KOPT-K1 (cell line): ENCODE results near the gene SNUPN.
"Not testable (repeated sequence)": the region's sequence is repeated elsewhere in the genome, so short reads cannot be mapped to it uniquely, and the experiment has no call there.

Source experiments
- H3K27ac ChIP-seq: fragments of 200-600 bp; sonication (generic); 2 replicates; pipeline ENCODE4 v1.5.1; 2016; ENCODE audit warnings: antibody characterized with exemption, mild to moderate bottlenecking, low read depth, low read length; ENCODE audit not compliant: poor library complexity, severe bottlenecking
- H3K36me3 ChIP-seq: fragments of 200-600 bp; sonication (generic); 2 replicates; pipeline ENCODE4 v1.5.1; 2017; ENCODE audit warnings: antibody characterized with exemption, mild to moderate bottlenecking, low read length, moderate library complexity; ENCODE audit not compliant: insufficient read depth
- H3K9me3 ChIP-seq: fragments of 200-600 bp; sonication (generic); 2 replicates; pipeline ENCODE4 v1.5.1; 2017; ENCODE audit warnings: antibody characterized with exemption, low read length, mild to moderate bottlenecking; ENCODE audit not compliant: insufficient read depth, poor library complexity, severe bottlenecking

SNUPN gene

DNA sequence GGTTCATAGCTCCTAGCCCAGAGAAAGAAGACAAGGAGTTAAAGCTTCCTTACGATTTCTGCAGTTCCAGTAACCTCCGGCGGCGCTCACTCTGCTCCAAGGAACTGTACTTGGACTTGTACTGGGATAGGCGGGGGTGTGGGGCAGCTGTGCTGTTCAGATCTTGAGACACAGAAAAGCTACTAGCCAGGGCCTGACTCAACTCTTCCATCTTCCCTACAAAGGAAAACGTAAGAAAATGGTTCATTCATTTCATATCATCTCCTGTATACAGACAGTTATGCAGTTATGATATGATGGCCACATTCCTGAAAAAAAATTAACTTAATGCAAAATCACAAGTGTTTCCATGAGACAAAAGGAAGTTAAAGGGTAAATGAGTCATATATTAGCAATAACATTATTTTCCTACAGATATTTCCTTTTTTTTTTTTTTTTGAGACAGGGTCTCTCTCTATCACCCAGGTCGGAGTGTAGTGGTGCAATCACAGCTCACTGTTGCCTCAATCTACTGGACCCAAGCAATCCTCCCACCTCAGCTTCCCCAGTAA lies 4.6 kb downstream of the SNUPN start:
- H3K9me3 ChIP-seq: no peaks in the 10 kb centered on the region
- H3K36me3 ChIP-seq: peaks cover 48% of the 10 kb centered on the region
- peak overlapping the region; percentile 20 for H3K27ac ChIP-seq

DNA sequence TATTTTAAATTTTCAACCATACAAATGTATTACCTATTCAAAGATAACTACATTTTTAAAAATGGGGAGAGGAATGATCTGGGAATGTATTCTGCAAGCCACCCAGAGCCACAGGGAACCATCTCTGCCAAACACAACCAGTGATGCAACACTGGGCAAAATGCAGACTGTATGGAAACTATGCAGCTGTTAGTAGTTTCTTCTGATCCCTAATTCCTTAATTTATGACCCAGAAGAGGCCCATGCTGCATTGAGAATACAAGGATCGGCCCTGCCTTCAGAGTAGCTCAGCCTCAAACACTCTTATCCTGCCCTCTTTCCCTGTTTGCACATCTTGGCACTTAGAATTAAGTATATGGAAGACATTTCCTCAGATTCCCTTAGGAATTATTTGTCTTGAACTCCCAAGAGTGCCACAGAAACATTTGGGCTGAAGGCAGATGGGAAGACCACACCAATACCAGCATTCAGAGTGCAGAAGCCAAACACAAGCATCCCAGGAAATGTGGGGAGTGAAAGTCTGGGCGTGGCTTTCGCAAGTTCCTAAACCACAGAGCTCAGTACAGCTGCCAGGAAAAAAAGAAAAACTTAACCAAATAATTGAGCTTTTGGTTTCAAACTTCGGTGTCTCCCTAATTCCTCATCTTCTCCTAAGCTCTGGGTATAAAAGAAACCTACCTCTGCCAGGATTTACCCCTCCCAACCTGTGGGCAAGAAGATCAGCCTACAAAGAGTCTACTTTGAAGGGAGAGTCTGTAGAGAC lies 5.3 kb downstream of the SNUPN start:
- no peaks in the 10 kb centered on the region for H3K9me3 ChIP-seq
- H3K36me3 ChIP-seq: peaks cover 55% of the 10 kb centered on the region
- peak overlapping the region; percentile 20 for H3K27ac ChIP-seq

DNA sequence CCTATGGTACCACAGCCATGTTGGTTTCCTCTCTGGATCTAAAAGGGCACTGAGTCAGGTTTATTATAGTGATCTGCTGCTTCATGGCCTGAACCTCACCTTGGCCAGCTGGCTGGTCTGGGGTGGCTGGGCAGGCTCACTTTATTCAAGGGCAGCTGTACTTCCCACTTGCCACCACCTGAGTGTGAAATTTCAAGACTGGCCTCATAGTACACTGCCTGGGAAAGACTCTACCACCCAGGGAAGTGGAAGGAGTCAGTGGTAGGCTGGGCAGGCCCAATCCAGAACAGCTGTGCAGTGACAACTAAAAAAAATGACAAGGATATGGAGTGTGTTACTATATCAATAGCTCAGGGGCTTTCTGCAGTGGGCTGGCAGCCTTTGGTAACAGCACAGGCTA lies 8.8 kb downstream of the SNUPN start:
- no peaks in the 10 kb centered on the region for H3K9me3 ChIP-seq
- H3K27ac ChIP-seq: no peak overlapping the region
- H3K36me3 ChIP-seq: peaks cover 87% of the 10 kb centered on the region

DNA sequence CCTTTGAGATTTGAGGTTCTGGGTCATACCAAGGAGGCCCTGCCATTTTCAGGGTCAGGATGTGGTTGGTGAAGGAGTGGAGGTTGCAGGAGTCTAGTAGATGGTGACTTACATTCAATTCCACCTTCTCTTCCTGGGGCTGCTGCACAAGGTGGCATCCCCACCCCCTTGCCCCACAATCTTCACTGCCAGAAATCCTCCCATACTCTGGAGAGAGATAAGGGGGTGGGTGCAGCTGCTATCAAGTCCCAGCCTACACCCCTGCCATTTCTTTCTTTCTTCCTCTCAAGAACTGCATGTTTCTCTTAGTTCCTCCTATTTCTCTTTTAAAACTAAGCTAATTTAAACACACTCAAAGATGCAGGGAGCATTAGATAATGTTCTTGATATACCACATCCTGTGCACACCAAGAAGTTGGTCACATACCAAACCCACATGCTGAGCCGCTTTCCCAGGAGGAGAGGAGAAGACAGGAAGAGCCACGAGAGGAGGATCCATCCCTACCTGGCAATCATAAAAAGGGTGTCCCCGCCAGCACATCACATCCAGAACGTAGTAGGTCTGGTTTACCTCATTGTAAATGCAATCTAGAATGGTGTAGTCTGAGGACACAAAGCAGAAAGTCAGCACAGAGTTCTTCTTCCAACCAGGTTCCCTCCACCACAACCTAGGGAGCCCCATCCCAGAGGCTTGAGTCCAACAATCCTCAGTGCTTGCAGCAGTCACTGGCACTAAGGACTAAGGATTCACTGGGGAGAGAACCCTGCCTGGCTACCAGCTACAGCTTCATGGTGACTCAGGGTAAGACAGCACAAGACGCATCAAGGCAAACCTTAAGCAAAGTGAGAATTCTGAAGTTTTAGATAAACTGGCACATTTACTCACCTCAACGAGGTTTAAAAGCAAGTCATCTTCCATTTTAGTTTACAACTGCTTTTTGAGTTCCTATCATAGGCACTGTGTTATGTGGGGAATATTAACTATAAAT lies 18.5 kb downstream of the SNUPN start:
- Histone ChIP-seq H3K27ac (peak overlapping the region; percentile 83), H3K9me3 (no peaks in the 10 kb centered on the region), H3K36me3 (peaks cover 76% of the 10 kb centered on the region)

DNA sequence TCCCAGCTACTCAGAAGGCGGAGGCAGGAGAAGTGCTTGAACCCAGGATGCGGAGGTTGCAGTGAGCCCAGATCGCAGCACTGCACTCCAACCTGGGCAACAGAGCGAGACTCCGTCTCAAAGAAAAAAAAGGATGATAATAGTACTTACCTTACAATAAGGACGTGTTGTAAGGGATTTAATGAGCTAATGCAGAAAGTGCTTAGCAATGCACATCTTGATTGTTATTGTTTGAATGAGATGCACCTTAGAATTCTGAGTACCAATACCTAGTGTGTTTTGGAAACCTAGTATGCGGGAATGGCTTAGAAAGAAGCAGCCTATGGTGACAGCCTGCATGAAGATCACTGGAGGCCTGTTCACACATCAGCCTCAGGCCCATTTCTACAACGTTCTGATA lies 19.5 kb downstream of the SNUPN start:
- Histone ChIP-seq H3K36me3 (peaks cover 76% of the 10 kb centered on the region), H3K9me3 (no peaks in the 10 kb centered on the region), H3K27ac (peak overlapping the region; percentile 83)

DNA sequence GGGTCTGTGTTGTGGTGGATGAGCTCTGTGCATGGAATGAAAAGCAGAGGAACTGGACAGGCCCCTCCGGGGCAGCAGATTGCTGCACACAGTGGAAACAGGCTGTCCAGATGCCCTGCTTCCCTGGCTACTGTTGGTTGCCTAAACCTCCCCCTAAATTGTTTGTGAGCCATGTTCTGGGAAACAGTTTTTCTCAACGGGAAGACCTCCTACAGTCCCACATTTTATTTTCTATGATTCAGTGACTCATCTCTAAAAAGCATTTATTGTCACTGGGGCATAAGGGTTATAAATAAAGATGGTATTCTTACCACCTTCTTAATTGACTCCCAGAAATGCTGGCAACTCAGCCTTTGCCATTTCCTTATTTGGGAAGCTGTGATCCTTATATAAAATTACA lies 26.1 kb downstream of the SNUPN start:
- Histone ChIP-seq H3K36me3 (peaks cover 83% of the 10 kb centered on the region), H3K27ac (peak overlapping the region; percentile 28), H3K9me3 (no peaks in the 10 kb centered on the region)

DNA sequence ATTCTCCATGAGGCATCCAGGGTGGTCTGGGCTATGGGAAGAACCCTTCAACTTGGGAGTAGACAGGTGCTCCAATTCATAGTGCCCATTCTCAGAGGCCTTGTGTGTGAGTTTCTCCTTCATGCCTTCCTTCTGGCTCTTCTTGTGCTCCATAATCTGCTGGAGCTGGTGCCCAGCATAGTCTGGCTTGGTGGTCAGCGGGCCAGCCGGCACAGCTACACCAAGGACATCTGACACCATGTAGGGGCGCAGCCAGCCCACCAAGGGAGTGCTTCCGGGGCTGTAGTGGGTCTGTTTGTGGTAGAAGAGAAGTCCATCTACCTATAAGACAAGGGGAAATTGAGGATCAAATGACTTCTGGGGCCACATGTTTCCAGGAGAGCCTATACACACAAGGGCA lies 27.2 kb downstream of the SNUPN start:
- H3K36me3 ChIP-seq: peaks cover 85% of the 10 kb centered on the region
- no peaks in the 10 kb centered on the region for H3K9me3 ChIP-seq
- peak overlapping the region; percentile 61 for H3K27ac ChIP-seq

DNA sequence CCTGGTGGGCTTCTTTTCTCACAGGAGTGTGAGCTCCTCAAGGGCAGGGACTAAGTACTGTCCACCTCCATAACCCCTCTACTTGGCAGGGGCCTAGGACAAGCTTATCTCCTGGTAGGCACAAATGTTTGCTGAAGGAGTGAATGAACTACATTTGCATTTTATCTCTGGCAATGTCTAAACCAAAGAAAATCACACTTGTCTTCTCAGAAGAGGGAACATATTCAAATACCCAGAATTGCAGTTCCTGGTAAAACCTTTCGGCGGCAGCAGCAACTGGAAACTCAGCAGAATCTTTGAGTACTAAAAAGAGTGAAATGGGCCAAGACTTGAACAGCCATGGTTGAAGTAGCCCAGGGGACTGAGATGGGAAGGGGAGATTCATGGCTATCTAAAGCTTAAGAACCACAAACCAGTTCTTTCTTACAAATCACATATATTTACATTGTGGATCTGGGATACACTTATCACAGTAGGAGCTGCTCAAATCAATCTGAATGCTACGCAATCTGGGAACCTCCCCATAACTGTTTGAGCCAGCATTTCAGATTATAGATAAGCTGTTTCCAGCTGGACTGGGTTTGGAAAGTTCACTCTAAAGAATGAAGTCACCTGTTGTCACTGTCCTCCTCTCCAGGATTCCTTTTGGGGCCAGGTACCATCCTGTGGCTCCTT lies 27.7 kb downstream of the SNUPN start:
- Histone ChIP-seq H3K36me3 (peaks cover 88% of the 10 kb centered on the region), H3K27ac (peak overlapping the region; percentile 61), H3K9me3 (no peaks in the 10 kb centered on the region)

DNA sequence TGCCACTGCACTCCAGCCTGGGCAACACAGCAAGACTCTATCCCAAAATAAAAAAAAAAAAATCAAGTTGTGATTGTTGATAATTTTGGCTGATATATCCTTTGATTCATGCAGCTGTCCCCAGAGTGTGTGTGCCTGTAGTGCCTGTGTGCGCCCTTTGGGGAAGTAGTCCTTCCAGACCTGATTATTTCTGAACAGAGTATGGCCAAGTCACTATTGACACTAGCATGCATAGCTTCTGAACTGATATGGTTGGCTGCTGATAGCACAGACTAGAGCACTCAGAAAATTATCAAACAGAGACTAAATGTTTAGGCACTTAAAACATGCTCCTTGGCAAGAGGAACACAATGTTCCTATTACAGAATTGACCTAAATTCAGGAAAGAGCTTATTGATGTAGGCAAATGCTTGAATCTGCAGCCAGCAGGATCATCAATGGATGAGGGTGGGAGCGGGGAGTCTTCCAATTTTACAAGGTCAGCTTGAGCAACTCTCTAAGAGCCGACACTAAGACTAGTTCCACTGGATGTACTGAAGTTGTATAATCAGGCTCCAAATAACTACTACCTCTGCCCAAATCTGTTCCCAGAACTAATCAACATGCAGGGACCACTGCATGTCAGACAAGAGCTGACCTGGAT lies 28.7 kb downstream of the SNUPN start:
- peaks cover 87% of the 10 kb centered on the region for H3K36me3 ChIP-seq
- H3K9me3 ChIP-seq: no peaks in the 10 kb centered on the region
- peak overlapping the region; percentile 61 for H3K27ac ChIP-seq

DNA sequence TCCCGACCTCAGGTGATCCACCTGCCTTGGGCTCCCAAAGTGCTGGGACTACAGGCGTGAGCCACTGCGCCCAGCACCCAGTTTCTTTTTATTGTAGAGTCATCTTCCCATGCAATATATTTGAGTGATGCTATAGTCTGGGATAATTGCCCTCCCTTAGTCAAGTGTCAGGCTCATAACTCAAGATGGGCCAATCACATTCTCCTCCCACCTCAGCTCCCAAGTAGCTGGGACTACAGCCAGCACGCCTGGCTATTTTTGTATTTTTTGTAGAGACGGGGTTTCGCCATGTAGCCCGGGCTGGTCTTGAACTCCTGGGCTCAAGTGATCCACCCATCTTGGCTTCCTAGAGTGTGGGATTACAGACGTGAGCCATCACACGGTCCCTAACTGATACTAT lies 31.2 kb downstream of the SNUPN start:
- Histone ChIP-seq H3K36me3 (peaks cover 82% of the 10 kb centered on the region), H3K27ac (no peak overlapping the region), H3K9me3 (no peaks in the 10 kb centered on the region)

DNA sequence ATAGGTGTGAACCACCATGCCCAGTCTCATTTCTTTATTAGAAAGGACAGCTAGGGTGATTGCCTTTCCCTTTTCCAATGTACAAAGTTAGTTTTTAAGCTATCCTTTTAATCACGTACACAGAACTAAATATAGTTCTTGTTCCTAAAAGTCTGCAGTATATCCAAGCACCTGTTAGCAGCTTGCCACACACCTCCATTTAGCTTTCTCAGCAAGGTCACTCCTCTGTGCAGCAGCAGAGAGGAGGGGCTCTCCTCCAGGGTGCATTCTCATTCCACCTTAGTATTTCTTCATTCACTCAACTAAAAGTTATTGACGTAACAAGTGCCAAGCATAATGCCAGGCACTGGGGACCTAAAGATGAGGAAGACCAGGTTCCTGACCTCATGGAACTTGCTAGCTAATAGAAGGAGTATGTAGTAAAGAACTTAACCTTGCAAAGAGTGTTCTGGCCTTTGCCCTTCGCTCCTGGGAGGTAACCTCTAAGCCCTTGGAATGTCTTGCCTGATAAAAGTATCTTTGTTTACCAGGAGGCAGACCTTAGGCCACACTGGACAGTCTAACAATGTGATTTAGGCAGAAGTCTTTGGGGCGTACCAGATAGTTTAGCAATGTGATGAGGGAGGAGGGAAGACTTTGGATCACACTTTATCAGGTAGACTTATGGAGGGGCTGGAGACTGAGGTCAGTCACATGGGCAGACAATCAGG lies 33.7 kb downstream of the SNUPN start:
- H3K27ac ChIP-seq: no peak overlapping the region
- H3K9me3 ChIP-seq: no peaks in the 10 kb centered on the region
- peaks cover 57% of the 10 kb centered on the region for H3K36me3 ChIP-seq

DNA sequence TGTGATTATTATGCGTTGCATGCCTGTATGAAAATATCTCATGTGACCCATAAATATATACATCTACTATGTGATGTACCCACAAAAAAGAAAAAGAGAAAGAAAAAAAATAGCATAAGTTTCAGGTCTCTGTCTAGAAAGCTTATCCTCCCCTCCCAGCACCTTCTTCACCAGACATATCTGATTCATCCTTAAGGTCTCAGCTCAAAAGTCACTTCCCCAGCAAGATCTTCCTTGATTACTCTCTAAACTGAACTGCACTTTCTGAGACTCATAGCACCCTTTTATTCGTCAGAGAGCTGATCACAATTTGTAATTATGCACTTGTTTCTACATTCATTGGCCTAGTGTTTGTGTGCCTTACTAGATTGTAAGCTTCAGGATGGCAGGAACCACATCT lies 35.3 kb downstream of the SNUPN start:
- Histone ChIP-seq H3K9me3 (no peaks in the 10 kb centered on the region), H3K36me3 (peaks cover 42% of the 10 kb centered on the region), H3K27ac (no peak overlapping the region)

DNA sequence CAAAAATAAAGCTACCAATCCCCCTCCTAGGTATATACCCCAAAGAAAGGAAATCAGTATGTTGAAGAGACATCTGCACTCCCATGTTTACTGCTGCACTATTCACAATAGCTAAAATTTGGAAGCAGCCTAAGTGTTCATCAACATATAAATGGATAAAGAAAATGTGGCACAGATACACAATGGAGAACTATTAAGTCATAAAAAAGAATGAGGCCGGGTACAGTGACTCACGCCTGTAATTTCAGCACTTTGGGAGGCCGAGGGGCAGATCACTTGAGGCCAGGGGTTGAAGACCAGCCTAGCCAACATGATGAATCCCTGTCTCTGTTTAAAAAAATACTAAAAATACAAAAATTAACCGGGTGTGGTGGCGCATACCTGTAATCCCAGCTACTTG lies 36.5 kb downstream of the SNUPN start:
- H3K27ac ChIP-seq: no peak overlapping the region
- no peaks in the 10 kb centered on the region for H3K9me3 ChIP-seq
- H3K36me3 ChIP-seq: peaks cover 32% of the 10 kb centered on the region; the same call in 1 of the 2 replicates

DNA sequence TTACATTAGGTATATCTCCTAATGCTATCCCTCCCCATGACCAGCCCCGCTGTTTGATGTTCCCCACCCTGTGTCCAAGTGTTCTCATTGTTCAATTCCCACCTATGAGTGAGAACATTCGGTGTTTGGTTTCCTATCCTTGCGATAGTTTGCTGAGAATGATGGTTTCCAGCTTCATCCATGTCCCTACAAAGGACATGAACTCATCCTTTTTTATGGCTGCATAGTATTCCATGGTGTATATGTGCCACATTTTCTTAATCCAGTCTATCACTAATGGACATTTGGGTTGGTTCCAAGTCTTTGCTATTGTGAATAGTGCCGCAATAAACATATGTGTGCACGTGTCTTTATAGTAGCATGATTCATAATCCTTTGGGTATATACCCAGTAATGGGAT lies 39.1 kb downstream of the SNUPN start:
- H3K36me3 ChIP-seq: peaks cover 13% of the 10 kb centered on the region; the same call in 1 of the 2 replicates
- H3K9me3 ChIP-seq, H3K27ac ChIP-seq: not testable (repeated sequence)
